HG02840 (cell line): Measurements from ENCODE around the gene MAP7D3.
"Not testable (repeated sequence)": the region's sequence is repeated elsewhere in the genome, so short reads cannot be mapped to it uniquely, and the experiment has no call there.

ENCODE experiments used
- ATAC-seq: cut with Tn5 transposase; IDR thresholded peaks from one replicate; pipeline ENCODE4 v1.9.1; 2021; ENCODE audit warnings: mild to moderate bottlenecking, moderate library complexity, moderate number of reproducible peaks; ENCODE audit not compliant: unreplicated experiment, low FRiP score

Gene MAP7D3

DNA sequence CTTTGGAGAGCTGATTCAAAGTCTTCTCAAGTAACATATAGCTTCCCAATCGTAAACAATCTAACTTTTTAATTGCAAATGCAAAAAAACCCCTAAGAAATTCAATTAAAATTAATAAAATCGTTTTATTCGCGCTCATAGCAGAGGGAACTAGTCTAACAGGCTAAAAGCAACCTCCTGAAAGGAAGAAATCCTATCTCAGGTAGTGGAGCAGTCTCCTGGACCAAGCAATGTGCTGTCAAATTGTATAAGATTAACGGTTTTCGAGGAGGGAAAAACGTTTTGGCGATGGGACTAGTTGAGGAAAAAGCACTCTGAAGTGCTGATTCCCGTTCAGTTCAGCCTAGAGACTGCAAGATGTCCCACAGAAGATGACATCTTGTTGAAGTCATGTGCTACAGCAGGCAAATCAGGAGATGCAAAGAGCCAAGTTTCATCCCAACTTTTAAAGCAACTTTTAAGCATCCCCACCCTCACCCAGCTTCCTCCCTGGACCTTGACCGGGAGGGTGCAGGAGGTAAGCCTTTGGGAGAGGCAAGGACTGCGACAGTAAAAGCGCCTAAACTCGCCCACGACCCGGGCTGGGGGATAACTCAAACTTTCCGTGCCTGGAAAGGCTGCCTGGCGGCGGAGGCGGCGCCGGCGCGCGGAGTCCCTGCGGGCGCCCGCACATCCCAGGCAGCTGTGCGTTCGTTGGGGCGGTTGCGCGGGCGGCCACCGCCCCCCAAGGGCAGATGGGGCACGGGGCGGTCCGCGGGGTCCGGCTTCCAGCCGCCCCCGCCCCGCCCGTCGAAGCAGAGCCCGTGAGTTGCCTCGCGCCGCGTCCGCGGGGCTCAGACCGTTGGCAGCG, 784 bp downstream of the MAP7D3 start:
- ATAC-seq: peak; percentile 30

- no peak for ATAC-seq
Observed at GRCh38 chrX:136246201-136246600, 5.0 kb downstream of the MAP7D3 start.

DNA sequence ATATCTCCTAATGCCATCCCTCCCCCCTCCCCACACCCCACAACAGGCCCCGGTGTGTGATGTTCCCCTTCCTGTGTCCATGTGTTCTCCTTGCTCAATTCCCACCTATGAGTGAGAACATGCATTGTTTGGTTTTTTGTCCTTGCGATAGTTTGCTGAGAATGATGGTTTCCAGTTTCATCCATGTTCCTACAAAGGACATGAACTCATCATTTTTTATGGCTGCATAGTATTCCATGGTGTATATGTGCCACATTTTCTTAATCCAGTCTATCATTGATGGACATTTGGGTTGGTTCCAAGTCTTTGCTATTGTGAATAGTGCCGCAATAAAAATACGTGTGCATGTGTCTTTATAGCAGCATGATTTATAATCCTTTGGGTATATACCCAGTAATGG, 13.4 kb downstream of the MAP7D3 start:
- ATAC-seq: not testable (repeated sequence)

DNA sequence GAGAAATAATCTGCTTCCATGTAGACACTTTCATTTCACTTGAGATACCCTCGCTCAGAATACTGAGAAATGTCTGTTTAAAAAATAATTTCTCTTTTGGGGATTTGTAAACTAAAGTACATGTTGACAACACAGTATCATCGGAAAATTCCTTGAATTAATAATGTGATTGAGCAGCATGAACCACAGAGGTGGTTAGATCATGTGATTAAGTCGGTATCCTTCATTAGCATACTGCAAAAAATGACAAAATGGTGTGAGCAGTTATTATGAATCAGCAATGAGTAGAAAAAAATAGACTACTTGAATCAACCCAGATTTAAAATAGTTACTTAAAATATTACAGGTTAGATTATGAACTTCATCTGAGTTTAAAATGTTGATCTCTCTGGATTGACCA, 14.1 kb downstream of the MAP7D3 start:
- no peak for ATAC-seq

DNA sequence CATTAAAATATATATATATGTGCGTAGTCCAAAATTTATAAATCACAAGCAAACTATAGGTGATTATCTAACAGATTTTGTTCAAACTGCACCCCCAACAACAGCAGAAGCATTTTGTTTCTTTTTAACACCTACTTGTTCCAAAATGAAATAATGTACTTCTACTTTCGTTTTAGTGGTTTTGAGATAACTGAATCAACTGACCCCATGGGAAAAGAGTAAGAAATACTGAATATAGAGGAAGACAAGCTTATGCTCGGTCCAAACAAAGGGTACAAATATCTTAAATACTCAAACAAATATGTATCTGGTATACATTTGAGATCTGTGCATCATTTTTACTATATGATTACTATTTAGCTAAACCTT, 22.4 kb downstream of the MAP7D3 start:
- no peak for ATAC-seq

- no peak for ATAC-seq
Observed at GRCh38 chrX:136227948-136228838, 23.0 kb downstream of the MAP7D3 start.

DNA sequence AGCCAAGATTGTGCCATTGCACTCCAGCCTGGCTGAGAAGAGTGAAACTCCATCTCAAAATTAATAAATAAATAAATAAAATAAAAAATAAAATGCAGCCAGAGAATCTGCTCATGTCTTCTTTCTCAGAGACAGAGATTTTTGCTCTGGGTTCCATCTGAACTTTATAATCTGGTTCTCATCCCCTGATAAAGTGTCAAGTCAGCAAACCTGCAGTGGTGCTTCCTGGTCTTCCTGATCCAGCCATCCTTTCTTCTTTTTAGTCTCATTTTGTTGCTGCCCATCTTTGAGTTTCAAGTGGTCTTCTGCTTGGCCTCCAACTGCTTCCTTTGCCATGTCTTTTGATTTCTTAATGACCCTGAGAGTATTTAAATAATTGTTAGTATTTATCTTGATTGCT, 24.1 kb downstream of the MAP7D3 start:
- no peak for ATAC-seq

- no peak for ATAC-seq
Observed at GRCh38 chrX:136221851-136222513, 29.2 kb downstream of the MAP7D3 start.

- no peak for ATAC-seq
Observed at GRCh38 chrX:136220951-136221350, 30.2 kb downstream of the MAP7D3 start.

DNA sequence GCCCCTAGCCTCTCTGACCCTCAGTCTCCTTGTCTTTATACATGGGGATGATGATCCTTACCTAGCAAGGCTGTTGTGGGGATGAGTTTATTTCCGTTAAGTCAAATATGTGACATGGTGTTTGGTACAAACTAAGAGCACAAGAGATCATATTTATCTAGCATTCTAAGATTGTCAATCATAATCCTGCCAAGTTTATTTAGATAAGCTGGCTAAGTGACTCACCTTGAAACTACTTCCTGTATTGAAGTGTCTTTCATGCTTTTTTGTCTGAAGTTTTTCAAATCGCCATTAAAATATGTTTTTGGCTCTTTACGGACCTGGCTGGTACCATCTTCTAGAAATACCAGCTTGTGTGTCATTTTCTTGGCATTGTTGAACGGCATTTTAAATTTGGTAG, 30.7 kb downstream of the MAP7D3 start:
- no peak for ATAC-seq

GRCh38 chrX:136219893-136220292, 31.3 kb downstream of the MAP7D3 start:
- ATAC-seq: no peak

DNA sequence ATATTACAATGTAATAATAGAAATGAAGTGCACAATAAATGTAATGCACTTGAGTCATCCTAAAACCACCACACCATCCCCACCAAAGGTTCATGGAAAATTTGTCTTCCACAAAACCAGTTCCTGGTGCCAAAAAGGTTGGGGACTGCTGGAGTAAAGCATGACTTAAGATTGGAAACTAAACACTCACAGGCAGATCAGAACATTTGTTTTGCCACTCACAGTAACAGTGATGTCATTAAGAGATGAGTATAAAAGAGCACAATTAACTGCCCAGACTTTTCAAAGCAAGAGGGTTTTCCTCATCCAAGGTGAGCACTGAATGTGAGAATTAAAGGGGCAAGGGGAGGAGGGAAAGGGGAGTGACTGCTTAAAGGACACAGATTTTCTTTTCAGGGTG, 35.6 kb downstream of the MAP7D3 start:
- no peak for ATAC-seq

- no peak for ATAC-seq
Observed at GRCh38 chrX:136214551-136214950, 36.6 kb downstream of the MAP7D3 start.

DNA sequence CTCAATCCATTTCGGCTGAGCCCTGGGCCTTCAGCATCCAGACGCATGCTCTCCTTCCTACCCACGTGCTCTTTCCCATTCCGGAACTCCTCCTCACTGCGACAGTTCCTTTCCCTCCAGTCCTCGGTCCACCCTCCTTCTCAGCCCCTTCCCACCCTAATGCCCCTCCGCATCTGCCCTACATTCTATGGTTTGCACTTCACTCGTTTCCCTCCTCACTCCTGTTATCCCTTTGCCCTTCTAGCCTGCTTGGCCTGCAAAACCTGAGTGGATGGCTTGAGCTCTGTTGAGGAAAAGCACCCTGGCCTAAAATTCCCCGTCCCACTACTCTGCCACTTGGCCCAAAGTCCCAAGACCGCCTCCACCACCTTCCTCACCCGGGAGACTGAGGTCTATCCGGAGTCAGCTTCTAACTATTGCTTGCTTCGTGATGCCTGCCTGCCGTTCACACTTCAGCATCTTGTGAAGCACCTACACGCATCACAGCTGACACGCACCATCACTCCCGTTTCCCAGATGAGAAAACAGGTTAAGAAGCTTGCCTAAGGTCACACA, 38.6 kb downstream of the MAP7D3 start:
- ATAC-seq: no peak

DNA sequence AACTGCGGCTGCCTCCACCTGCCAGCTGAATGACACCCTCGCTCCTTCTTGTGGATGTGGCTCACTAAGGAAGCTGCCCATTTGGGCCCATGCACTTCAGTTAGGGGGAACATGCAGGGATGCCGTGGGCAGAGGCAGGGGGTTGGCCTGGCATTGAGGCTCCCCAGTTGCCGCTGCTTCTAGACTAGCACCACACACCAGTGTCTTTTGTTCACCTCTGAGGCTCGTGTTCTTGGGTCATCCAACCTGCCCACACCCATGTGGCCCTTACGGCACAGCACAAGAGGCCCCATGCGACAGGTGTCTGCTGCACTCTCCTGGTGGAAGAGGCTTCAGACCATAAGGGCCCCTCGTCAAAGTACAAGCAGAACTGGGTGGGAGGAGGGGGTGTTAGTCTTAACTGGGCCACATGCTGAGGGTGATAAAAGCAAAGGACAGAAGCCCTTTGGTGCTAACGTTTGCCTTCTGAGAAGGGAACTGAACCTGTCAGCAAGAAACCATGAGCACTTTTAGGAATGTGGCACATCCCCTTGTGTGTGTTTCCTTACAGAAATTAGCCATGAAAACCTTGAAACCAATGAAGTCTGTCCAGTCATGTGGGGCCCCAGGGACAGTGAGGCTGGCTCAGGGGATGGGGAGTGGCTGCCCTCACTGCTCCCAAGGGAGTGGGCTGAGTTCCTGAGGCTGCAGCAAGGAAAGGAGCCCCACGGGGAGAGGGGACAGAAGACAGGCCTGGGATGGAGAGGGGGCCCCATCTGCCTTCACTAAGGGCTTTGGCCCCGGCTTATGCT, 39.2 kb downstream of the MAP7D3 start:
- no peak for ATAC-seq

- no peak for ATAC-seq
Observed at GRCh38 chrX:136210806-136211205, 40.4 kb downstream of the MAP7D3 start.

GRCh38 chrX:136210243-136210642, 41.0 kb downstream of the MAP7D3 start:
- ATAC-seq: no peak

DNA sequence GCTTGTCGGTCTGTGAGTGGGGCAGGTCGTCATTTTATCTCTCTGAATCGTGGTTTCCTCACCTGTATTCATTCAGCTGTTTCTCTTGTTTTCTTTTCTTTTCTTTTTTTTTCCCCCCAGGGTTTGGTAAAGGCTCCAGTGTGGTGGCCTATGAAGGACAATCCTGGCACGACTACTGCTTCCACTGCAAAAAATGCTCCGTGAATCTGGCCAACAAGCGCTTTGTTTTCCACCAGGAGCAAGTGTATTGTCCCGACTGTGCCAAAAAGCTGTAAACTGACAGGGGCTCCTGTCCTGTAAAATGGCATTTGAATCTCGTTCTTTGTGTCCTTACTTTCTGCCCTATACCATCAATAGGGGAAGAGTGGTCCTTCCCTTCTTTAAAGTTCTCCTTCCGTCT, 41.4 kb downstream of the MAP7D3 start:
- ATAC-seq: no peak

GRCh38 chrX:136209016-136209738, 42.0 kb downstream of the MAP7D3 start:
- ATAC-seq: no peak
